ENCODE data around the gene GABRG3.
A peak's percentile ranks its signal among the peaks of the same experiment; 100 is the strongest.

GABRG3 gene

DNA sequence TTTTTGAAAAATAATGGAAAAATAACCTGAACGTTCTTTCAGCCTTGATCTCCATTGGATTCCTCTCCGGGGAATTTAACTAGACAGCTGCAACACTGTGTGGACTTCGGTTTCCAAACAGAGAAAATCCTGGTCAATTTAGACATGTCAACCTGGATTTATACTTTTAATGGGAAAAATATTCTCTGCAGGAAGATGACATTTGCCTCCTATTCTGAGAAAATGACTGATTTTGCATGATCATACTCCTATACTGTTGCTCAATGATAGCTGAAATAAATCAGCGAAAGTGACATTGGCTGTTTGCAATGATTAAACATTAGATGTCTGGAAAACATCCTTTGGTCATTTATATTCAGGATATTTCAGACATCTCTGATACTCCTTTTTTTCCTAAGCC, 94.8 kb downstream of the GABRG3 start:
- DNase-seq = no peak

DNA sequence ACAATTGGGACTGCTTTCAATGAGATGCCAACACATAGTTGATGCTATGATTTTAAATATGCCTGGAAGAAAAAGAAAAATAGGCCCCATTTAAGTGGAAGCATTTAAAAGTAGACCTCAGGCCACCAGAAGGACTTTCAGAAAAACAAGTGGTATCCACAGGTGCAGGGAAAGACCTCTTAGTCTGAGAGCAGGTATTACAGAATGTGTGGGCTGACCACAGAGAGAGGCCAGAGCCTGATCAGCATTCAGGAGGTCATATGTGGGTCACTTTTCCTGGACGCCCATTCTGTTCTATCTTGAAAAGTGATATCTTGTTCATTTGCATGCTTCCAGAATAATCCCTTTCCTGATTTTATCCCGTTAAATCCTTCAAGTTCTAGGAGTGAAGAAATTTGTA, 95.5 kb downstream of the GABRG3 start:
- no peak for DNase-seq

DNA sequence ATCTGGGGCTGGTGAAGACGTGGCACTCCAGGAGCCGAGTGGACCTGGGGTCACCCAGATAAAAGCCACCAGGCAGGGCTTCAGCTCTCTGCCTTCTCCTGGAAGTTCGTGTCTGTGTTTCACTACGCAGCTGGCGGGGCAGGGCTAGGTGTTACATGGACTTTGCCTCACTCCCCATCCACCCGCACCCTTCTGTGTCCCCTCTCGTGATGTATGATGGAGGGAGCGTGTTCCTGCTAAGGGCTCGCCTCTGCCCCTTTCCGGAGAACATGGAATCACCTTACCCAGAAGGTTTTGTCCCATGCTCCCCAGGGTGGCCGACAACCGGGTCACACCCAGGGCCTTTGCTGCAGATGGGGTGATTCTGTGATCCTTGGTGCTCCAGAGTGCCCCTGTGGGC, 96.2 kb downstream of the GABRG3 start:
- DNase-seq = no peak

DNA sequence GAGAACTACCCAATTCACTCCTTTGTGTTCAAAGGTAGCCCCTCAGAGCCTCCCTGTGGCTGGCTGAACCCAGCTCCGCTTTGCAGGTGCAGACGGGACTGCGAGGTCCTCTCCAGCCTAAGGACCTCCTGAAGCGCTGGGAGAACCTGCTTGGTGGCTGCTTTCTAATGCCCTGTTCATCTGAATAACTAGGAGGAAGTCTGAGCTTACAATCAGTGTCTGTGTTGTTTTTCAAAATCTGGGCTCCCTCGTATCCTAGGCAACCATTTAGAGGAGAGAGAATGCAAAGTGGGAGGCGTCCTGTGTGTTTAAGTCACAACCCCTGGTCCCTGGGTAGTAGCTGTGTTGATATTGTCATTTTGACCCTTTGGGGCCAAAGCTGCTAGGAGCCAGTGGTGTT, 99.9 kb downstream of the GABRG3 start:
- DNase-seq = no peak

DNA sequence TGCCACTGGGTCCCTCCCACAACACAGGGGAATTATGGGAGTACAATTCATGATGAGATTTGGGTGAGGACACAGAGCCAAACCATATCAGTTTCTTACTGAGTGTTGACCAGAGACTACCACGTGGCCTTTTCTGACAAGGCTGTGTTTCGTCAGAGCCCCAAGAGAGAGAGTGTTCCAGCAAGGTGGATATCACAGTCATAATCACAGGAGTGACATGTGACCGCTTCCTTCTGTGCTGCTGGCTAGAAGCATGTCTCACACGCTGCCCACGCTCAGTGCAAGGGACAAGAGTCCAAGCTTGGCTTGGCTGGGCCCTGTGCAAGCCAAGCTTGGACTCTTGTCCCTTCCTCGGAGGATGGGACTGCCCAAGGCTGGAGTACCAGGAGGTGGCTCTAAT, 103.2 kb downstream of the GABRG3 start:
- no peak for DNase-seq

DNA sequence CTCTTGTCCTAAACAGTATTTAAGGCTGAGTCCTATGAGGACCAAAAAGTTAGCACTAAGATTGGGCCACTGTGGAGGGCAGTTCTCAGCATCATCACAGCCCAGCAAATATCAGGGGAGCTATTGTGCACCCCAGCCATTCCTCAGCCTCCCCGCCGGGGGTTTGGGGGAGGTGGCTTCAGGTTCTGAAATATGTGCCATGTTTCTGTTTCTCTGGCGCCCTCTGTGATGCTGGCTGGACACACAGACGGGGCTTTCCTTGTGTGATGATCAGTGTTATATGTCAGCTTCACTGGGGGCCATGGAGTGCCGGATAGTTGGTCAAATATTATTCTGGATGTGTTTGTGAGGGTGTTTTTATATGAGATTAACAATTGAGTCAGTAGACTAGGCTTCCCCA, 106.8 kb downstream of the GABRG3 start:
- no peak for DNase-seq

DNA sequence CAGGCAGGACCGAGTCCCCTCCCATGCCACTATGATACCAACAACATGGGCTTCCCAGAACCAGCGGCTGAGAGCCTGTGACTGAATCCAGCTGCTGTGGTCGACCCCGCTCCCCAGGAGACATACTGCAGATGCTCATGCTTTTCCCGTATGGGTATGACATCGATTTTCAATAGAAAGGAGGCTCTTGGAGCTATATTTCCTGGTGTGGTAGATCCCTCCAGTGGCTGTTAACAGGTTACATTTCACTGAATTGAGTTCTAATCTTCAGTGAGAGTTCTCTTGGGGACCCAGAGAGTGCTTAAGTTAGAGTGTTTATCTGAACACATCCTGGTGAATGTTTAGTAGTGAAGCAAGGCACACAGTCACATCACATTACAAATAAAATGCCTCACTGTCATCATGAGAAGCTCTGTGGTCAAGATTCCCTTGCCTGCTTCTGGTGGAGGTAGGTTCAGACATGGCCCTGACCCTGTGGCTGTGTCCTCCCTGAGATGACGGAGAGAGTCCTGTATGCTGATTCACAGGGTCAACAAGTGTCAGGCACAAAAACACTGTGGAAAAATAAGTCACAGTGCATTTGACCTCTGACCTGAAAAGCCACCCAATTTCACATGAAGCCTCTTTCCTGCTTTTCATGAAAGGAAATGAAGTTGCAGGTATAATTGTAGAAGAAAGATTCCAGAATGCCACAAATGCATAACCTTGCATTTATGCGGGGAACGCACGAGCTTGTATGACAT, 110.9 kb downstream of the GABRG3 start:
- DNase-seq = no peak

DNA sequence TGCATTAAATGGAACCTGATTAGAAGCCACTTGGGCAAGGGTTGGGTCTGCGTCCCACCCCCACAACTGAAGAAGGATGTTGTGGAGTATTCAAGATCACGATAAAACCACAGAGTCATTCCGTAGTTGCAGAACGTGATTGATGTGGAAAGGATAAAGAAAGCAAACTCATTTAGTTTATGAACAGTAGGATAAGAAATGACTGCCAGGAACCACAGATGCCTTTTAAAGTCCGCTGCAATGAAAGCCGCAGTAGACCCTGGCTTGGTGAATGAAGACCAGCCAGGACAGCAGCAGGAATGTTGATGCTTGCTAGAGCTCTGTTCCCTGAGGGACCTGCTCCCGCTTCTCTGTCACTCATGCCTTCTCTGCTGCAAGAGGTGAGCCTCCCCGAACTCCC, 111.5 kb downstream of the GABRG3 start:
- no peak for DNase-seq

DNA sequence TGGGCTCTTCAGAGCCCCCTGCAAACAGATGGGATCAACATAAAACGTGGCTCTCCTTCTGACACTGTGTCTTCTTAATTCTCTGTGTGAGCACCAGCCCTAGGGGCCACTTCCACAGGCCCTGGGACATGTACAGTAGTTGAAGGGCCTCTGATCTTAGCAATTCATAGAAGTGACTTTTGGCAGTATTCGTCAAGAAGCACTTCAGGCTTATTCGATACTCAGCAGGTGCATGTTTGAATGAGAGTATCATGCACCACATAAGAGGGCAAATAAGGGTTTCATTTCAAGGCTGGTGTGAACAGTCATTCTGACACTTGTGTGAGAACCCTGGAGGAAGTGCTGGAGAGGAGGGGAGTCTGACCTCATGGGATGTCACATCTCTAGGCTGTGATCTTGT, 113.9 kb downstream of the GABRG3 start:
- DNase-seq = no peak

DNA sequence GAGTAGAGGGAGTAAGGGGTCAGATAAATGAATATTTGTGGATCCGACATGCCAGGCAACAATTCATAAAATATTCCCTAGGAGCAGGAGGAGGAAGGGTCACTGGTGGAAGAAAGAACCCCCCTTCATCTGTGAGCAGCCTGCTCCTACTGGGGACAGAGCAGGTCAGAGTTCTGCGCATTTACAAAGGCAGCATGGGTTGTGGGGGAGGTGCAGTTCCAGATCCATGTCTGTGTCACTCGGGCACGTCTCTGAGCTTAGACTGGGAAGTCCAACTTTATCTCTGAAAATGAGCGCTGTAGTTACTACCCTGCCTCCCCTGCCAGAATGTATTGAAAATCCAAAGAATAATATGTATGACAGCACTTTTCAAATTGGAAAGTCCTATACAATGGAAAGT, 115.2 kb downstream of the GABRG3 start:
- DNase-seq = no peak

DNA sequence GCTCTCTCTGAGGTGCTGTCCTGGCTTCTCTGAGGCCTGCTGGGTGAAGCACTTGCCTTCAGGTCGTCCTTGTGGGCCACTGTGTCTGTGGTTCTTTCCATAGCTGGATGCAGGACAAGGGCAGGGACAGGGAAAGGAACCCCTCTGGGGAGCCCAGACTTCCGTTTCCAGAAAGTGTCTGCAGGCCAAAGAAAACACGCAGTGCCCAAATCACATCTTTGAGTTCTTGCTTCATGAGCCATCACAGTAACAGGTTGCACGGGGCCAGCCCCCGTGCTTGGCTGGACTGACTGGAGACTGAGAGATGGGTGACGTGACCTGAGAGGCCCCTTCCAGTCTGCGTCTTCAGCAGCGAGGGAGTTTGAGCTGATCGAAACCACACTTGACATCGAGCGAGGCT, 115.8 kb downstream of the GABRG3 start:
- DNase-seq = no peak

DNA sequence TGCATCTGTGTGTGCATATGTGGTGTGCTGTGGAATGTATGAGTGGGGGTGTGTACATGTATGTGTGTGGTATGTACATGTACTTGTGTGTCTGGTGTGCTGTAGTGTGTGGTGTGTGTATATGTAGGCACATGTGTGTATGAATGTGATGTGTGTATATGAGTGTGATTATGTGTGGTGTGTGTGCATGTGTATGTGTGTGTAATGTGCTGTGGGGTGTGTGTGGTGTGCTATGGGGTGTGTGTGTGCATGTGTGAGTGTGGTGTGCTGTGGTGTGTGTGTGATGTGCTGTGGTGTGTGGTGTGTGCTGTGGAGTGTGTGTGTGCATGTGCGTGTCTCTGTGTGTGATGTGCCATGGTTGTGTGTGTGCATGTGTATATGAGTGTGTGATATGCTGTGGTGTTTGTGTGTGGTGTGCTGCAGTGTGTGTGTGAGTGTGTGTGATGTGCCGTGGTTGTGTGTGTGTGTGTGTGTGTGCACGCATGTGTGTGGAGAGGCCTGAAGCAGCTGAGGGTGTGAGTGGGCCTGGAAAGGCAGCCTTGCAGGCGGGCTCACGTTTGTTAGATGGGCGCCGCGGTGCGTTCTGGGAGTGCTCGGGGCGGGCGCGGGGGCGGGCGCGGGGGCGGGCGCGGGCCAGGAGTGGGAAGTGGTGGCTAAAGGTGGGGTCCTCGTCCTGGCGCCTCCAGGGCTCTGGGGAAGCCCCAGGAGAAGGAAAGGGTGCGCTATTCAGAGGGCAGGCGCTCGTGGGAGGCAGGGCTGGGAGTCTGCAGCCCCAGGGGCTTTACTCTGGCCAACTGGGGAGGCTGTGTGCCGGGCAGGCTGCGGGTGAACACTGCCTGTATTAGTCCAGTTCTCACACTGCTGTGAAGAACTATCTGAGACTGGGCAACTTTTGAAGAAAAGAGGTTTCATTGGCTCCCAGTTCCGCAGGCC, 116.9 kb downstream of the GABRG3 start:
- DNase-seq = no peak

DNA sequence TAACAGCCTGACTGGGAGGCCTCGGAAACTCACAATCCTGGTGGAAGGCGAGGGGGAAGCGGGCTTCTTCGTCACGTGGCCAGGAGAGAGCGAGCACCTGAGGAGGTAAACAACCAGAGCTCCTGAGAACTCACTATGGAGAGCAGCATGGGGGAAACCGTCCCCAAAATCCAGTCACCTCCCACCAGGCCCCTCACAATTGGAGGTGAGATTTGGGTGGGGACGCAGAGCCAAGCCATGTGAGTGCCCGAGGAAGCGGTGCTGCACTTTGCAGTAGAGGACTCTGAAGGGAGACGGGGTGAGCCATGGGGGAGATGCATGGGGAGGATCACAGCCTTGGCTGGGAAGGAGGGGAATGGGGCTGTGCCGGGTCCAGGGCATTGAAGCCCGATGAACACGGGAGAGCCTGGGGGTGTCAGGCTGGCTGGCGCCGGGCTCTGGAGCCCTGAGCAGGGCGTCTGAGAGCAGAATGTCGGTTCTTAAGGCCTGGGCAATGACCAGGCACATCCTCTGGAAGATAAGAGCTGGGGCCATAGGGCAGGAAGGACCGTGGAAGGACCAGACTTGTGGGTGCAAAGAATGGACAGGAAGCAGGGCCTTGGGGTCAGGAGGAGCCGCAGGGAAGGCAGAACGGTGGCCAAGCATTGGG, 117.7 kb downstream of the GABRG3 start:
- DNase-seq = no peak

DNA sequence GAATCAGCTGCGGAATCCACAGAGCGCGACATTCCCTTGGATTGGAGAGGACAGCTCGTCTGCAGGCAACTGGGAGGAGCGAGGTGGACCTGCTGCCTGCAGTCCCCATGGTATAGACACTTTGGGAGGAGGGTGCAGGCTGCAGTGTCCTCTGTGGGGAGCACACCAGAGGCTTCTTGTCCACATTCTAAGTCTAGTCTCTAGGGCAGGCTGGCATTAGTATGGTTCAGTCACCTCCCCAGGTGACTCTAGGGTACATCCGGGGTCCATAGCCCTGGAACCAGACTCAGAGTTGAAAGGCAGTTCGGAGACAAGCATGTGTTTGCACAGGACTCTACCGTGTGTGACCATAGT, 118.2 kb downstream of the GABRG3 start:
- DNase-seq = no peak

DNA sequence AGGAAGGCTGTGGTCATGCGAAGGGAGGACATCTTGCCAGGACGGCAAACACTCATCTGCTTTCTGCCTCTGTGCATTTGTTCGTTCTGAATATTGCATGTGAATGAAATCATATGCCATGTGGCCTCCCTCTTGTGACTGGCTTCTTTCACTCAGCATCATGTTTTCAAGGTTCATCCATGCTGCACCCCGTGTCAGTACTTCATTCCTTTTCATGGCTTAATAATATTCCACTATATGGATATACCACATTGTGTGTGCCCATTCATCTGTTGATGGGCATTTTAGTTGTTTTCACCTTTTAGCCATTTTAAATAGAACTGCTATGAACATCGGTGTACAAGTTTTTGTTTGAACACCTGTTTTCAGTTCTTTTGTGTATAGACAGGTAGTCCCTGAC, 118.7 kb downstream of the GABRG3 start:
- no peak for DNase-seq

DNA sequence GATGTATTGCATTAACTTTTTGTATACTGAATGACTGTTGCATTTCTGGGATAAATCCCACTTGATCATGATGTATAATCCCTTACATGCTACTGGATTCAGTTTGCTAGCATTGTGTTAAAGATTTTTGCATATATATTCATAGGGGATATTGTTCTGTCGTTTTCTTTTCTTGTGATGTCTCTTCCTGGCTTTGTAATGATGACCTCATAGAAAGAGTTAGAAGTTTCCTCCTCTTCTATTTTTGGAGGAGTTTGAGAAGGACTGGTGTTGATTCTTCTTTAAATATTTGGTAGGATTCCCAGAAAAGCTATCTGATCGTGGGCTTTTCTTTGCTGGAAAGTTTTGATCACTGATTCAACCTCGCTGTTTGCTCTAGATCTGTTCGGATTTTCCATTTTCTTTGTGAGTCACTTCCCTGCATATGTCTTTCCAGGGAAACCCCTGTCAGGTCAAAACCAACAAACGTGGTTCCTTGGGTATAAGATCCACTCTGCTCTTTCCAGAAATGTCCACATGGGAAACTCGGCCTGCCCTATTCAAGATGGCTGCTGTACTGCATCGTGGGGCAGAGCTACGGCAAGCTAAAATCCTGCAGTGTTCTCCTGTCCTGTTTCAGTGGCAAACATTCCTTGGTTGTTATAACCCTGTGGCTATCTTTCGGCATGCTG, 120.4 kb downstream of the GABRG3 start:
- DNase-seq = peak; percentile 45

DNA sequence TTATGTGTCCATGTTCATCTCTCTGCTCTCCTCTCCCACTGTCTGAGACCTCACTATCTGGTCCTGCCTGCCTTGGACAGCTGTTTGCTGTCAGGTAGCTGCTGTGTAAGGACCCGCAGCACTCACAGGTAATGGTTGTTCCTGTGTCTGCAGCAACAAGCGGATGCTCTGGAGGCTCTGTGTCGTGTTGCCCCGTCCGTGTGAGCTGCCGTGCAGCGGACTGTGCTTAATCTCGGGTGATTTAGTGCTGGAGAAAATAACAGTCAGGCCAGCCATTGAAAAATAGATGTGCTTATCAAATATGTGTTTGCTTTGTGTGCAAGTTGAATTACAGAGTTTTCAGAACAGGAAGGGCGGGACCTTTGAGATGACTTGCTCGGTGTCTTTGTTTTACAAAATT, 121.4 kb downstream of the GABRG3 start:
- no peak for DNase-seq

DNA sequence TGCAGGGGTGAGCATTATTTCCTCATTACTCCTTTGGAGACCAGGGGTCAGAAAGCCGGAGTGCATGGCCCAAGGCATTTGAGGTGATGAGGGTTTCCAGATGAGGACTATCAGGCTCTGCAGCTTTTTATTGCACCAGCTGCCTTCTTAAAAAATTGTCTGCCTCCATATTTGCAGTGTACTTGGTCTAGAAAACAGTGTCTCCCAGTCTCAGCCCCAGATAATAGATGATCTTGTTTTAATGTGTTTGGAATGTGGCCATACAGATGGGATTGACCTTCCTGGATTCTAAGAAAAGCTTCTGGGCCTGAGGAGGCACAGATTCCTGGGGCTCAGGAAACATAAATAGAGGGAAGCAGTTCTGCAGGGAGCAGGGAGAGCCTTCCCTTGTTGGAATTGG, 123.3 kb downstream of the GABRG3 start:
- no peak for DNase-seq

DNA sequence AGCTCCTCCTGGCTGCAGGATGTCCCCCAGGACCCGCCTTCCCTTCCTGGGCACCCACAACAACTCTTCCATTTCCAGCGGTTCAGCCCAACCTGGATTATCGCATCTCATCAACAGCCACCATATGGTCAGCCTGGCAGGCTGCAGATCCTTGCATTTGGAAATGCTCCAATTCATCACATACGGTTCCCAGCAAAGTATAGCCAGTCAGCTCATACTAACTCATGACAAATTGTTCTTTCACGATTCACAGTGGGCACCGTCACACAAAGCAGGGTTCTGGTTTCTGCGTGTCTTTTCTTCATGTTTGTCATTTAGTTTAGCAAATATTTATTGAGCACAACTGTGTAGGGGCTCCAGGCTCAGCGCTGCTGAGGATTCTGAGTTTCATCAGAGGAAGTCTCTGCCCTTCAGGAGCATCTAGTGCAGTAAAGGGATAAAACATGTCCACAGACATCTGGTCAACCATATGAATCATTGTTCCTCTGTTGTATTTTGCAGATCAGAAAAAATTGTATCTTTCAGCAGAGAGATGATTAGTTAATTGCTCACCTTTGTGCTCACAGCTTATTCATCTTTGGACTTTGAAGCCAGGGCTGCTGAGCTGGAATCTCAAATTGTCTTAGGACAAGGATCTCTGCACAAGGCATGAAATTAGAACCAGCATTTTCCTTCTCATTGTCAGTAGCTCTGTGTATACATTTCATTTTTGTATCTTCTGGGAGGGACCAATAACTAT, 125.1 kb downstream of the GABRG3 start:
- peak; percentile 7 for DNase-seq

DNA sequence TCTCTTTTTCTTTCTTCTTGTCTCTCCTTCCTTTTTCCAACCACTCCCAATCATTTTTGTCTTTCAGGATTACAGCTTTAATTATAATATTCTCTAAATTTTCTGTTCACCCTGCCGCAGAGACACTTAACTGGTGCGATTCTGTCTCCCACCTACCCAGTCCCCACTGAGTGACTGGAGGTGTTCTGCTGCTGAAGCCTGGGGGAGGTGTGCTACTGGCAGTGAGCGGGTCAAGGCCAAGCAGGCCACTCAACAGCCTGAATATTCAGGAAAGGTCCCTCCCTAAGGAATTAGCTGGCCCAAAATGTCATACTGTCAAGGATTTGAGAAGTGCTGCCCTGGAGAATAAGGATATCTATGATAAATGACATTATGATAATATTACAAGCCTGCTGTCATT, 126.5 kb downstream of the GABRG3 start:
- no peak for DNase-seq

DNA sequence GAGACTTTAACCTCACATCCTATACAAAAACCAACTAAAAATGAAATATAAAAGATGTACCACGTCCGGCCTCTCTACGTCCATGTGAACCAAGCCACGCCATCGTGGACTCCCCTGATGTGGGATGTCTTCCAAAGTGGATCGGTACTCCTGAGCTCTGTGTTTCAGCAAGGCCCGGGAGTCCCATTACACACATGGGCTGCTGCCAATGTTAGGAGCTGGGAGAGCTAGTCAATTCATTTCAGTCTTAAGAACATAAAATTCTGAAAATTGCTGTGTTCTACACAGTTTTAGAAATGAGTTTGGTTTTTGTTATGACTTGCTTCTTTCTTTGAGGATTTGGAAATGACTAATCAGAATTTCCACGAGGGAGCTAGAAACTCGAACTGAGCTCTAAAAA, 131.0 kb downstream of the GABRG3 start:
- no peak for DNase-seq

DNA sequence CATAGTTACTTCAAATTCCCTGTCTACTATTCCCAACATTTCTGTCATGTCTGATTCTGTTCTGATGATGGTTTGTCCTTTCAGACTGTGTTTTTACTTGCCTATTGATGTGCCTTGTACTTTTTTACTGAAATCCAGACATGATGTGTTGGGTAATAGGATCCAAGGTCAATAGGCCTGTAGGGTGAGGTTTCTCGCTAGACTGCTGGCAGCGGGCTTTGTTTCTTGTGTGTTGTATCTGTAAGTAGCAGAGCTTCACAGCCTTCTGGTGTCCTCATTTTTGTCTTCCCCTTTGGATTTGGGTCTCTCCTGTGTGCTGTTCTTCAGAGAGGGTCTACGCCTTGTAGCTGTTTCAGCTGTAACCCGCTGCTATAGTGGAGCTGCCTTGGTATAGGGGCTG, 140.3 kb downstream of the GABRG3 start:
- no peak for DNase-seq
